ENCODE data around the gene PIK3R6. TPM values are rescaled to one million over a fixed set of nuclear protein-coding genes. Genes with fewer than 3 reads are reported as not detected.
"Not testable (repeated sequence)": the region's sequence is repeated elsewhere in the genome, so short reads cannot be mapped to it uniquely, and the experiment has no call there.

The PIK3R6 gene
- total and polyA plus RNA-seq, 7 experiments from 2014 or later = 0.06 to 11.3 (median 0.43) TPM

- Mint-ChIP-seq H3K9me3 (peaks cover 0 to 8% (median 2%) of the 10 kb centered on the region in 11 donors), H3K36me3 (peaks cover 10 to 25% (median 14%) of the 10 kb centered on the region in 5 donors), H3K4me1 (no peaks in the 10 kb centered on the region), H3K27ac (no peak overlapping the region), H3K27me3 (peaks cover 0 to 7% (median 1%) of the 10 kb centered on the region in 5 donors), H3K4me3 (no peak overlapping the region)
- H3K4me3 ChIP-seq (ENCODE audit: low read length) = no peak overlapping the region
- H3K4me1 ChIP-seq (ENCODE audit: control insufficient read depth in 2 of 2, insufficient read depth in 2 of 2, low read length in 2 of 2) = no peaks in the 10 kb centered on the region
- H3K9me3 ChIP-seq (ENCODE audit: control insufficient read depth in 2 of 3, low read length in 3 of 3) = no peaks in the 10 kb centered on the region
- no peak for DNase-seq
- no peak overlapping the region for H3K27ac ChIP-seq (ENCODE audit: low read depth, low read length)
- H3K27me3 ChIP-seq (ENCODE audit: control insufficient read depth in 2 of 2, insufficient read depth in 2 of 2, low read length in 2 of 2) = no peaks in the 10 kb centered on the region
- POLR2A ChIA-PET = no interaction called here
- H3K36me3 ChIP-seq (ENCODE audit: control insufficient read depth in 2 of 3, insufficient read depth in 3 of 3, low read length in 3 of 3) = no peaks in the 10 kb centered on the region
- no peak for ATAC-seq
- intact Hi-C loops (cut with micrococcal nuclease) = no loop called here
- CTCF ChIA-PET = no interaction called here
Observed at GRCh38 chr17:8818047-8818446, 49.4 kb downstream of the PIK3R6 start.

- ChIA-PET CTCF (interaction anchor here (0.6 to 1.1 kb wide), 3 partner anchors 9 to 395 kb away, joined by 3 to 4 read pairs (median 3); no protein-coding TSS in a partner anchor), POLR2A (no interaction called here)
- peak overlapping the region in 2 of 9 donors; percentile 17 to 38 for H3K27ac Mint-ChIP-seq
- Histone ChIP-seq H3K9me3 (ENCODE audit: control insufficient read depth in 2 of 3, low read length in 3 of 3) (peaks cover 0 to 3% (median 0%) of the 10 kb centered on the region in 3 experiments), H3K4me3 (ENCODE audit: low read length) (no peak overlapping the region), H3K4me1 (ENCODE audit: control insufficient read depth in 2 of 2, insufficient read depth in 2 of 2, low read length in 2 of 2) (no peaks in the 10 kb centered on the region), H3K27ac (ENCODE audit: low read depth, low read length) (no peak overlapping the region), H3K36me3 (ENCODE audit: control insufficient read depth in 2 of 3, insufficient read depth in 3 of 3, low read length in 3 of 3) (no peaks in the 10 kb centered on the region), H3K27me3 (ENCODE audit: control insufficient read depth in 2 of 2, insufficient read depth in 2 of 2, low read length in 2 of 2) (no peaks in the 10 kb centered on the region)
- H3K9me3 Mint-ChIP-seq = peaks cover 6 to 47% (median 21%) of the 10 kb centered on the region in 11 donors
- peak; percentile 94 for ATAC-seq
- intact Hi-C loops (cut with micrococcal nuclease) = no loop called here
- H3K27me3 Mint-ChIP-seq = no peaks in the 10 kb centered on the region
- no peak overlapping the region for H3K4me3 Mint-ChIP-seq
- no peak for DNase-seq
- peaks cover 24 to 52% (median 41%) of the 10 kb centered on the region in 5 donors for H3K36me3 Mint-ChIP-seq
- H3K4me1 Mint-ChIP-seq = peaks cover 0 to 4% (median 0%) of the 10 kb centered on the region in 7 donors
Observed at GRCh38 chr17:8806926-8807550, 60.4 kb downstream of the PIK3R6 start.

- no peaks in the 10 kb centered on the region for H3K27me3 ChIP-seq (ENCODE audit: control insufficient read depth in 2 of 2, insufficient read depth in 2 of 2, low read length in 2 of 2)
- no peaks in the 10 kb centered on the region for H3K36me3 ChIP-seq (ENCODE audit: control insufficient read depth in 2 of 3, insufficient read depth in 3 of 3, low read length in 3 of 3)
- Mint-ChIP-seq H3K4me3 (no peak overlapping the region), H3K4me1 (peaks cover 0 to 4% (median 0%) of the 10 kb centered on the region in 7 donors), H3K27ac (peak overlapping the region in 1 of 9 donors; percentile 38), H3K27me3 (no peaks in the 10 kb centered on the region), H3K9me3 (peaks cover 4 to 41% (median 21%) of the 10 kb centered on the region in 11 donors), H3K36me3 (peaks cover 18 to 46% (median 34%) of the 10 kb centered on the region in 5 donors)
- intact Hi-C loops (cut with micrococcal nuclease) = no loop called here
- ATAC-seq (no peak), DNase-seq (no peak)
- no peaks in the 10 kb centered on the region for H3K4me1 ChIP-seq (ENCODE audit: control insufficient read depth in 2 of 2, insufficient read depth in 2 of 2, low read length in 2 of 2)
- ChIA-PET CTCF (interaction anchor here (0.6 to 1.1 kb wide), 3 partner anchors 8 to 394 kb away, joined by 3 to 4 read pairs (median 3); no protein-coding TSS in a partner anchor), POLR2A (no interaction called here)
- H3K27ac ChIP-seq (ENCODE audit: low read depth, low read length) = no peak overlapping the region
- H3K4me3 ChIP-seq (ENCODE audit: low read length) = no peak overlapping the region
- peaks cover 0 to 3% (median 0%) of the 10 kb centered on the region in 3 experiments for H3K9me3 ChIP-seq (ENCODE audit: control insufficient read depth in 2 of 3, low read length in 3 of 3)
Observed at GRCh38 chr17:8806253-8806925, 61.1 kb downstream of the PIK3R6 start.

GRCh38 chr17:8805396-8805795, 62.1 kb downstream of the PIK3R6 start:
- peaks cover 15 to 36% (median 28%) of the 10 kb centered on the region in 5 donors for H3K36me3 Mint-ChIP-seq
- H3K9me3 Mint-ChIP-seq = peaks cover 4 to 32% (median 18%) of the 10 kb centered on the region in 11 donors
- DNase-seq; H3K27ac Mint-ChIP-seq; H3K4me3 Mint-ChIP-seq; H3K4me1 Mint-ChIP-seq; H3K27me3 Mint-ChIP-seq; H3K27ac ChIP-seq (ENCODE audit: low read depth, low read length); H3K4me1 ChIP-seq (ENCODE audit: control insufficient read depth in 2 of 2, insufficient read depth in 2 of 2, low read length in 2 of 2); CTCF ChIA-PET; H3K9me3 ChIP-seq (ENCODE audit: control insufficient read depth in 2 of 3, low read length in 3 of 3); H3K27me3 ChIP-seq (ENCODE audit: control insufficient read depth in 2 of 2, insufficient read depth in 2 of 2, low read length in 2 of 2); ATAC-seq; H3K36me3 ChIP-seq (ENCODE audit: control insufficient read depth in 2 of 3, insufficient read depth in 3 of 3, low read length in 3 of 3); POLR2A ChIA-PET; H3K4me3 ChIP-seq (ENCODE audit: low read length): not testable (repeated sequence)
- intact Hi-C loops (cut with micrococcal nuclease) = loop anchor here in 1 of 2 donors (2.0 kb wide), 1 partner anchor 193 kb away; no protein-coding TSS in a partner anchor

- no peaks in the 10 kb centered on the region for H3K27me3 ChIP-seq (ENCODE audit: control insufficient read depth in 2 of 2, insufficient read depth in 2 of 2, low read length in 2 of 2)
- intact Hi-C loops (cut with micrococcal nuclease) = loop anchor here in 1 of 2 donors (2.0 kb wide), 1 partner anchor 195 kb away; no protein-coding TSS in a partner anchor
- peaks cover 0 to 17% (median 8%) of the 10 kb centered on the region in 11 donors for H3K9me3 Mint-ChIP-seq
- H3K36me3 ChIP-seq (ENCODE audit: control insufficient read depth in 2 of 3, insufficient read depth in 3 of 3, low read length in 3 of 3) = no peaks in the 10 kb centered on the region
- ChIA-PET POLR2A (no interaction called here), CTCF (no interaction called here)
- H3K27ac Mint-ChIP-seq = no peak overlapping the region
- H3K4me3 ChIP-seq (ENCODE audit: low read length) = no peak overlapping the region
- H3K9me3 ChIP-seq (ENCODE audit: control insufficient read depth in 2 of 3, low read length in 3 of 3) = no peaks in the 10 kb centered on the region
- no peak for ATAC-seq
- DNase-seq = no peak
- H3K4me1 Mint-ChIP-seq = peaks cover 0 to 4% (median 0%) of the 10 kb centered on the region in 7 donors
- no peaks in the 10 kb centered on the region for H3K27me3 Mint-ChIP-seq
- no peaks in the 10 kb centered on the region for H3K4me1 ChIP-seq (ENCODE audit: control insufficient read depth in 2 of 2, insufficient read depth in 2 of 2, low read length in 2 of 2)
- no peak overlapping the region for H3K4me3 Mint-ChIP-seq
- H3K36me3 Mint-ChIP-seq = peaks cover 10 to 24% (median 17%) of the 10 kb centered on the region in 5 donors
- H3K27ac ChIP-seq (ENCODE audit: low read depth, low read length) = no peak overlapping the region
Observed at GRCh38 chr17:8803531-8804420, 63.7 kb downstream of the PIK3R6 start.

GRCh38 chr17:8801135-8801840, 66.2 kb downstream of the PIK3R6 start:
- H3K9me3 Mint-ChIP-seq = no peaks in the 10 kb centered on the region
- Histone ChIP-seq H3K27me3 (ENCODE audit: control insufficient read depth in 2 of 2, insufficient read depth in 2 of 2, low read length in 2 of 2) (no peaks in the 10 kb centered on the region), H3K27ac (ENCODE audit: low read depth, low read length) (no peak overlapping the region), H3K4me1 (ENCODE audit: control insufficient read depth in 2 of 2, insufficient read depth in 2 of 2, low read length in 2 of 2) (no peaks in the 10 kb centered on the region), H3K36me3 (ENCODE audit: control insufficient read depth in 2 of 3, insufficient read depth in 3 of 3, low read length in 3 of 3) (no peaks in the 10 kb centered on the region), H3K9me3 (ENCODE audit: control insufficient read depth in 2 of 3, low read length in 3 of 3) (no peaks in the 10 kb centered on the region), H3K4me3 (ENCODE audit: low read length) (no peak overlapping the region)
- ChIA-PET CTCF (interaction anchor here (1.2 to 1.3 kb wide), 2 partner anchors 15 to 196 kb away, joined by 3 to 4 read pairs; no protein-coding TSS in a partner anchor), POLR2A (interaction anchor here (0.6 kb wide), 1 partner anchor 1640 kb away, joined by 3 read pairs; no protein-coding TSS in a partner anchor)
- H3K4me3 Mint-ChIP-seq = no peak overlapping the region
- intact Hi-C loops (cut with micrococcal nuclease) = no loop called here
- H3K27me3 Mint-ChIP-seq = no peaks in the 10 kb centered on the region
- no peak for DNase-seq
- H3K36me3 Mint-ChIP-seq = peaks cover 0 to 7% (median 0%) of the 10 kb centered on the region in 5 donors
- H3K4me1 Mint-ChIP-seq = peaks cover 0 to 2% (median 0%) of the 10 kb centered on the region in 7 donors
- H3K27ac Mint-ChIP-seq = no peak overlapping the region
- no peak for ATAC-seq

All from naive thymus-derived CD4-positive, alpha-beta T cell (primary cell).